T-helper 17 cell (primary cell): ENCODE measurements around the gene SSUH2. TPM values are rescaled to one million over a fixed set of nuclear protein-coding genes. Genes with fewer than 3 reads are reported as not detected.

Source experiments
- ATAC-seq: fragments of 150-1000 bp; cut with Tn5 transposase; 2 replicates; pipeline ENCODE4 v1.10.0; 2021; ENCODE audit warnings: mild to moderate bottlenecking, moderate library complexity
- DNase-seq, 3 donors: peaks; one replicate each; pipeline versions ENCODE4 v3.0.0 to v3.0.0-alpha.2; 2020 to 2021
- H3K9me3 ChIP-seq: one replicate; pipeline ENCODE4 v1.7.0; 2013; ENCODE audit warnings: low read length, mild to moderate bottlenecking; ENCODE audit not compliant: control insufficient read depth, poor library complexity, severe bottlenecking
- H3K27ac Mint-ChIP-seq: one replicate; pipeline ENCODE4 v1.8.0; 2022; ENCODE audit warnings: mild to moderate bottlenecking, moderate library complexity, mixed read lengths
- H3K27me3 Mint-ChIP-seq: one replicate; pipeline ENCODE4 v1.8.0; 2022; ENCODE audit warnings: mixed read lengths
- H3K36me3 Mint-ChIP-seq: one replicate; pipeline ENCODE4 v1.8.0; 2022; ENCODE audit warnings: low read depth, mixed read lengths
- H3K4me1 Mint-ChIP-seq: one replicate; pipeline ENCODE4 v1.8.0; 2022; ENCODE audit warnings: mild to moderate bottlenecking, mixed read lengths
- H3K4me3 Mint-ChIP-seq: one replicate; pipeline ENCODE4 v1.8.0; 2022; ENCODE audit warnings: mild to moderate bottlenecking, moderate library complexity, mixed read lengths
- total RNA-seq, 4 donors: library from RNA in 2 of 4; stranded (reverse) in 2 of 4; gene quantifications; one replicate each; pipeline ENCODE4 v1.2.3 and lab custom pipeline; 2022 to 2026

SSUH2 gene
- total RNA-seq, 2 donors from 2014 or later: not detected

DNA sequence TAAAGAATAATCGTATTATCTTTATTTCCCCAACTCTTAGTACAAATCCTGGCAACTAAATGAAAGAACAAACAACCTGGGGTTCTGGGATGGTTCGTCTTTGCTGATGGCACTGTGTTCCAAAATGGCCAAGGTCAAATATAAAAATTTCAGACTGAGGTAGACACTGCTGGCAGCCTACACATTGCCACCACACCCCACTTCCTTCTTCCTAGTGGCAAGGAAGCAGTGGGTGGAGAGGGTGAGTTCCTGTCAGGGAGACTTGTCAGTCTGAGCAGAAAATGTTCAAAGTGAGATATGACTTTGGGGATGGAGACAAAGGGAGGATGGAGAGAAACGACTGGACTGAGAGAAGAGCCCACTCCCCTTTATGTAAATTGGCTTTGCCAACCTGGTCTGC lies 73.3 kb downstream of the SSUH2 start:
- DNase-seq: no peak
- no peaks in the 10 kb centered on the region for H3K27me3 Mint-ChIP-seq

More for the DNA sequence above, 73.3 kb downstream of the SSUH2 start:
- no peak overlapping the region for H3K27ac Mint-ChIP-seq
- peaks cover 4% of the 10 kb centered on the region for H3K4me1 Mint-ChIP-seq
- ATAC-seq: no peak
- H3K9me3 ChIP-seq: no peaks in the 10 kb centered on the region
- no peaks in the 10 kb centered on the region for H3K36me3 Mint-ChIP-seq
- H3K4me3 Mint-ChIP-seq: no peak overlapping the region

Other genes starting within 250 kb of the SSUH2 start
- under 1 TPM; 0.85 to 0.89 TPM for gene LMCD1, start 143.0 kb downstream of the SSUH2 start, total RNA-seq
- gene CAV3, start 89.0 kb upstream of the SSUH2 start, total RNA-seq: not detected
- gene OXTR, start 124.8 kb upstream of the SSUH2 start, total RNA-seq: under 1 TPM in 1 of 2 donors, not detected in 1; 0.44 TPM